Esophagus squamous epithelium (tissue), 5 donors: Measurements from ENCODE around the gene BACH1. TPM values are rescaled to one million over a fixed set of nuclear protein-coding genes. Genes with fewer than 3 reads are reported as not detected.
A peak's percentile ranks its signal among the peaks of the same experiment; 100 is the strongest.

Source experiments
- DNase-seq: peaks from one replicate; lab custom pipeline; 2025; lab: John Stamatoyannopoulos, UW
- H3K27ac ChIP-seq, 4 donors: fragments of 200-600 bp; sonication (generic); one replicate each; pipeline ENCODE4 v1.5.1; 2016 to 2019; ENCODE audit warnings: mild to moderate bottlenecking in 1 of 4
- H3K27me3 ChIP-seq, 4 donors: fragments of 200-600 bp; sonication (generic); 1 replicate in 3 of 4; 2 replicates in 1 of 4; pipeline versions ENCODE4 v1.5.1 to v1.6.0; 2017 to 2021; ENCODE audit warnings: antibody characterized with exemption in 1 of 4
- H3K36me3 ChIP-seq, 3 donors: fragments of 200-600 bp; sonication (generic); one replicate each; pipeline ENCODE4 v1.5.1; 2016 to 2019
- H3K4me1 ChIP-seq, 3 donors: fragments of 200-600 bp; sonication (generic); one replicate each; pipeline ENCODE4 v1.5.1; 2017 to 2019
- H3K4me3 ChIP-seq, 4 donors: fragments of 200-600 bp; sonication (generic); 1 replicate in 3 of 4; 2 replicates in 1 of 4; pipeline ENCODE4 v1.5.1; 2016 to 2019; ENCODE audit warnings: mild to moderate bottlenecking in 2 of 4, moderate library complexity in 1 of 4
- H3K9me3 ChIP-seq, 3 donors: fragments of 200-600 bp; sonication (generic); one replicate each; pipeline ENCODE4 v1.5.1; 2016 to 2019
- CTCF ChIP-seq, 6 experiments: fragments of 450-650 bp in 4 of 6; fragments of 200-600 bp in 2 of 6; sonication (generic) in 2 of 6; IDR thresholded peaks; one replicate each; pipeline ENCODE4 v1.5.1; 2016 to 2019; ENCODE audit warnings: antibody characterized with exemption in 6 of 6, mild to moderate bottlenecking in 4 of 6, moderate library complexity in 4 of 6
- POLR2A ChIP-seq, 4 donors: fragments of 450-650 bp; IDR thresholded peaks; one replicate each; pipeline ENCODE4 v1.6.1; 2017; ENCODE audit warnings: antibody characterized with exemption in 4 of 4, mild to moderate bottlenecking in 4 of 4, moderate library complexity in 3 of 4
- WGBS, 2 donors: methylation state at CpG; one replicate each; pipeline ENCODE4 v1.1.5; 2018; 5-methylcytosine and 5-hydroxymethylcytosine counted together
- intact Hi-C: fragments of 100-400 bp; cut with DNase I; formaldehyde crosslinking; loops from one replicate; pipeline ENCODE4 v1.15.0; 2022
- total RNA-seq, 4 donors: library from RNA; depleted of rRNA; stranded (reverse); fragments of >200 nt; gene quantifications; one replicate each; pipeline ENCODE4 v1.1.0, GENCODE V29; 2016
- donor health status: DM: yes; HTN: yes; CAD: no.

The BACH1 gene
- total RNA-seq, 4 donors from 2014 or later, result 39.6 to 54.6 (median 44.8) TPM

- Histone ChIP-seq H3K4me3 (no peak overlapping the region), H3K36me3 (peaks cover 0 to 19% (median 0%) of the 10 kb centered on the region in 3 donors), H3K9me3 (peaks cover 0 to 9% (median 0%) of the 10 kb centered on the region in 3 donors), H3K27ac (no peak overlapping the region), H3K27me3 (no peaks in the 10 kb centered on the region), H3K4me1 (peaks cover 0 to 19% (median 2%) of the 10 kb centered on the region in 3 donors)
- intact Hi-C loops, result no loop called here
- no peak for DNase-seq
- WGBS, 2 donors, result 85 to 93% methylated on average over 3 of the region's 3 CpGs
- no peak for TF ChIP-seq POLR2A (IDR thresholded peaks at IDR 0.05)
- no peak for TF ChIP-seq CTCF (IDR thresholded peaks at IDR 0.05)
Measured at GRCh38 chr21:29359718-29360117, 61.0 kb downstream of the BACH1 start.

DNA sequence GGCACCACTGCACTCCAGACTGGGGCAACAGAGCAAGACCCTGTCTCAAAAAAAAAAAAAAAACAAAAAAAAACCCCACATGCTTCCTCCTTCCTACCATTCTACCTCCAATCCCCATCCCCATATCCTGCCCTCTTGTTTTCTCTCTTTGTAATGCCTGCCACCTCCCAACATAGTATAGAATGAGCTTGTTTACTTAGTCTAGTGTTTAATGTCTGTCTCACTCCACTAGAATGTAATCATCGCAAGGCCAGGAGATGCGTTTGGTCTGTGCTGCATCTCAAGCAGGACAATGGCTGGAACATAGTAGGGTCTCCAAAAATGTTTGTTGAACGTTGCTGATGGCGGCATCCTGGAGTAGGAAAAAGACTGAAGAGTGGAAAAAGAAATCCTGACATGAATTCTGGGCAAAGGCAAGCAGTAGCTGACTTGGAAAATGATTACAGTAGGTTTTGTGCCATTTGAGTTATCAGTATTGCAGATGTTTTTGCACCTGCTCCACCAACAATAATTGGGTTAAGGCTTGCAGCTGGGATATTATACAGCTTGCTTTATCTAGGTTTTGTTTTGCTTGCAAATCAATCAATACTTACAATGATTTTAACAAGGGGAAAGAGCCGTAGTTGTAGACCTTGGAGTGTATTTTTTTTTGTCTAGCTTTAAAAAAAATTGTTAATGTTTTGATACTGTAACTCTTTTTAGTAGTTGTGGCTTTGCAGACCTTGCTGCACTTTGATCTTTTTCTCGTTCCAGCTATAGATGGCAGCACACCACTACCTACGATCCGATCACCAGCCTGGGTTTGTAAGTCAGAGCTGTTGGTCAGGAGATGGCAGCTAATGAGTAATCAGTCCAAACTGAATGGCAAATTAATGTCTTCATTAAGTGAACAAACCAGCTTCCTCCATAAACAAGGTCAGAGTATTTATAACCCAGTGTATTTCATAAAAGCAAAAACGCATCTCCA lies 62.4 kb downstream of the BACH1 start:
- no peak for DNase-seq
- Histone ChIP-seq H3K4me1 (peaks cover 0 to 10% (median 0%) of the 10 kb centered on the region in 3 donors), H3K4me3 (no peak overlapping the region), H3K9me3 (no peaks in the 10 kb centered on the region), H3K27me3 (no peaks in the 10 kb centered on the region), H3K27ac (no peak overlapping the region), H3K36me3 (peaks cover 0 to 16% (median 0%) of the 10 kb centered on the region in 3 donors)
- intact Hi-C loops, result no loop called here
- 82 to 83% methylated on average over 9 of the region's 9 CpGs for WGBS, 2 donors
- TF ChIP-seq POLR2A (IDR thresholded peaks at IDR 0.05) (no peak), CTCF (IDR thresholded peaks at IDR 0.05) (peak in 1 of 6 experiments; percentile 22)

- intact Hi-C loops, result no loop called here
- TF ChIP-seq POLR2A (IDR thresholded peaks at IDR 0.05) (no peak), CTCF (IDR thresholded peaks at IDR 0.05) (no peak)
- WGBS, 2 donors, result 91 to 93% methylated on average over 2 to 3 of the region's 3 CpGs
- Histone ChIP-seq H3K27ac (no peak overlapping the region), H3K36me3 (peaks cover 0 to 16% (median 0%) of the 10 kb centered on the region in 3 donors), H3K4me1 (peaks cover 0 to 8% (median 6%) of the 10 kb centered on the region in 3 donors), H3K27me3 (no peaks in the 10 kb centered on the region), H3K4me3 (no peak overlapping the region), H3K9me3 (no peaks in the 10 kb centered on the region)
- no peak for DNase-seq
Measured at GRCh38 chr21:29362758-29363157, 64.0 kb downstream of the BACH1 start.

GRCh38 chr21:29365661-29366265 lies 67.0 kb downstream of the BACH1 start:
- no peak for DNase-seq
- intact Hi-C loops, result no loop called here
- TF ChIP-seq POLR2A (IDR thresholded peaks at IDR 0.05) (no peak), CTCF (IDR thresholded peaks at IDR 0.05) (no peak)

More at GRCh38 chr21:29365661-29366265, 67.0 kb downstream of the BACH1 start:
- no peaks in the 10 kb centered on the region for H3K27me3 ChIP-seq
- peaks cover 0 to 8% (median 6%) of the 10 kb centered on the region in 3 donors for H3K4me1 ChIP-seq
- H3K9me3 ChIP-seq, result no peaks in the 10 kb centered on the region
- WGBS, 2 donors, result 72 to 84% methylated on average over 8 of the region's 8 CpGs
- no peak overlapping the region for H3K4me3 ChIP-seq
- peaks cover 0 to 32% (median 0%) of the 10 kb centered on the region in 3 donors for H3K36me3 ChIP-seq
- H3K27ac ChIP-seq, result no peak overlapping the region
